ENCODE data around the gene STXBP5L.
"Not testable (repeated sequence)": the region's sequence is repeated elsewhere in the genome, so short reads cannot be mapped to it uniquely, and the experiment has no call there.

The STXBP5L gene

GRCh38 chr3:121073011-121073410 lies 165.0 kb downstream of the STXBP5L start:
- TF ChIP-seq FOXM1 (IDR thresholded peaks at IDR 0.05; ENCODE audit: borderline replicate concordance) (no peak), BHLHE40 (IDR thresholded peaks at IDR 0.05; ENCODE audit: borderline replicate concordance) (no peak), SUZ12 (IDR thresholded peaks at IDR 0.05) (no peak), L3MBTL2 (conservative IDR thresholded peaks at IDR 0.05) (no peak), FOXK2 (IDR thresholded peaks at IDR 0.05) (no peak), FOXA1 (IDR thresholded peaks at IDR 0.05) (no peak), CTBP1 (IDR thresholded peaks at IDR 0.05; ENCODE audit: borderline replicate concordance) (no peak), HDGF (IDR thresholded peaks at IDR 0.05; ENCODE audit: borderline replicate concordance) (no peak), ARNT (IDR thresholded peaks at IDR 0.05) (no peak), LEF1 (IDR thresholded peaks at IDR 0.05; ENCODE audit: borderline replicate concordance) (no peak), TARDBP (IDR thresholded peaks at IDR 0.05) (no peak), PKNOX1 (IDR thresholded peaks at IDR 0.05) (no peak), NFRKB (IDR thresholded peaks at IDR 0.05) (no peak), ZNF384 (IDR thresholded peaks at IDR 0.05) (no peak), SP1 (IDR thresholded peaks at IDR 0.05) (no peak), ELF4 (IDR thresholded peaks at IDR 0.05) (no peak)
- ChIA-PET CTCF (no interaction called here), POLR2A (no interaction called here)
- DNase-seq (ENCODE audit: extremely low spot score): no peak

- ChIA-PET POLR2A (no interaction called here), CTCF (no interaction called here)
- no peak for DNase-seq (ENCODE audit: extremely low spot score)
- TF ChIP-seq TARDBP (IDR thresholded peaks at IDR 0.05) (no peak), HDGF (IDR thresholded peaks at IDR 0.05; ENCODE audit: borderline replicate concordance) (no peak), LEF1 (IDR thresholded peaks at IDR 0.05; ENCODE audit: borderline replicate concordance) (no peak), PKNOX1 (IDR thresholded peaks at IDR 0.05) (no peak), SP1 (IDR thresholded peaks at IDR 0.05) (no peak), L3MBTL2 (conservative IDR thresholded peaks at IDR 0.05) (no peak), FOXM1 (IDR thresholded peaks at IDR 0.05; ENCODE audit: borderline replicate concordance) (no peak), NFRKB (IDR thresholded peaks at IDR 0.05) (no peak), FOXK2 (IDR thresholded peaks at IDR 0.05) (no peak), ZNF384 (IDR thresholded peaks at IDR 0.05) (no peak), SUZ12 (IDR thresholded peaks at IDR 0.05) (no peak), BHLHE40 (IDR thresholded peaks at IDR 0.05; ENCODE audit: borderline replicate concordance) (no peak), CTBP1 (IDR thresholded peaks at IDR 0.05; ENCODE audit: borderline replicate concordance) (no peak), ELF4 (IDR thresholded peaks at IDR 0.05) (no peak), FOXA1 (IDR thresholded peaks at IDR 0.05) (no peak), ARNT (IDR thresholded peaks at IDR 0.05) (no peak)
These were observed 167.2 kb downstream of the STXBP5L start for GRCh38 chr3:121075191-121075590.

GRCh38 chr3:121078378-121079101 lies 170.5 kb downstream of the STXBP5L start:
- POLR2A ChIA-PET; CTCF ChIA-PET; DNase-seq (ENCODE audit: extremely low spot score): not testable (repeated sequence)

GRCh38 chr3:121096953-121097352 lies 188.9 kb downstream of the STXBP5L start:
- CTCF ChIA-PET: no interaction called here
- POLR2A ChIA-PET: no interaction called here
- no peak for TF ChIP-seq ARNT (IDR thresholded peaks at IDR 0.05)
- no peak for TF ChIP-seq BHLHE40 (IDR thresholded peaks at IDR 0.05; ENCODE audit: borderline replicate concordance)
- TF ChIP-seq NFRKB (IDR thresholded peaks at IDR 0.05): no peak
- no peak for TF ChIP-seq ELF4 (IDR thresholded peaks at IDR 0.05)
- TF ChIP-seq HDGF (IDR thresholded peaks at IDR 0.05; ENCODE audit: borderline replicate concordance): no peak
- TF ChIP-seq ZNF384 (IDR thresholded peaks at IDR 0.05): no peak
- TF ChIP-seq LEF1 (IDR thresholded peaks at IDR 0.05; ENCODE audit: borderline replicate concordance): no peak
- TF ChIP-seq CTBP1 (IDR thresholded peaks at IDR 0.05; ENCODE audit: borderline replicate concordance): no peak
- TF ChIP-seq FOXM1 (IDR thresholded peaks at IDR 0.05; ENCODE audit: borderline replicate concordance): no peak
- no peak for TF ChIP-seq FOXK2 (IDR thresholded peaks at IDR 0.05)
- TF ChIP-seq FOXA1 (IDR thresholded peaks at IDR 0.05): no peak
- no peak for TF ChIP-seq SUZ12 (IDR thresholded peaks at IDR 0.05)
- no peak for TF ChIP-seq SP1 (IDR thresholded peaks at IDR 0.05)
- no peak for TF ChIP-seq TARDBP (IDR thresholded peaks at IDR 0.05)
- TF ChIP-seq L3MBTL2 (conservative IDR thresholded peaks at IDR 0.05): no peak
- no peak for TF ChIP-seq PKNOX1 (IDR thresholded peaks at IDR 0.05)
- DNase-seq (ENCODE audit: extremely low spot score): no peak

- POLR2A ChIA-PET; DNase-seq (ENCODE audit: extremely low spot score); CTCF ChIA-PET: not testable (repeated sequence)
These were observed 203.1 kb downstream of the STXBP5L start for GRCh38 chr3:121111086-121111485.

GRCh38 chr3:121111914-121112612 lies 204.1 kb downstream of the STXBP5L start:
- ChIA-PET POLR2A (no interaction called here), CTCF (no interaction called here)
- no peak for TF ChIP-seq TARDBP (IDR thresholded peaks at IDR 0.05)
- TF ChIP-seq FOXA1 (IDR thresholded peaks at IDR 0.05): no peak
- no peak for TF ChIP-seq NFRKB (IDR thresholded peaks at IDR 0.05)
- TF ChIP-seq HDGF (IDR thresholded peaks at IDR 0.05; ENCODE audit: borderline replicate concordance): no peak
- TF ChIP-seq ELF4 (IDR thresholded peaks at IDR 0.05): no peak
- peak; percentile 14 for DNase-seq (ENCODE audit: extremely low spot score)

Data from HEK293T (cell line).